Skeletal muscle tissue (tissue), 4 donors: ENCODE data around the gene SEMA4D. TPM values are rescaled to one million over a fixed set of nuclear protein-coding genes. Genes with fewer than 3 reads are reported as not detected.
"Not testable (repeated sequence)": the region's sequence is repeated elsewhere in the genome, so short reads cannot be mapped to it uniquely, and the experiment has no call there.

ENCODE experiments used
- H3K27ac ChIP-seq: one replicate; pipeline ENCODE4 v1.7.0; 2013; ENCODE audit warnings: mild to moderate bottlenecking, low read depth, low read length, inconsistent platforms
- H3K27me3 ChIP-seq, 3 donors: one replicate each; pipeline ENCODE4 v1.7.0; 2013; ENCODE audit warnings: low read length in 3 of 3; ENCODE audit not compliant: control insufficient read depth in 3 of 3, insufficient read depth in 3 of 3
- H3K36me3 ChIP-seq, 3 donors: one replicate each; pipeline ENCODE4 v1.7.0; 2013; ENCODE audit warnings: low read length in 3 of 3; ENCODE audit not compliant: control insufficient read depth in 3 of 3, insufficient read depth in 3 of 3
- H3K4me1 ChIP-seq, 3 donors: one replicate each; pipeline ENCODE4 v1.7.0; 2013; ENCODE audit warnings: low read length in 3 of 3, mild to moderate bottlenecking in 3 of 3; ENCODE audit not compliant: control insufficient read depth in 3 of 3, insufficient read depth in 3 of 3
- H3K4me3 ChIP-seq, 3 donors: one replicate each; pipeline ENCODE4 v1.7.0; 2013; ENCODE audit warnings: low read length in 3 of 3
- H3K9ac ChIP-seq, 3 donors: one replicate each; pipeline ENCODE4 v1.7.0; 2013; ENCODE audit warnings: low read length in 3 of 3, mild to moderate bottlenecking in 3 of 3, moderate library complexity in 2 of 3, low read depth in 1 of 3
- H3K9me3 ChIP-seq, 3 donors: one replicate each; pipeline ENCODE4 v1.7.0; 2013; ENCODE audit warnings: low read length in 3 of 3; ENCODE audit not compliant: control insufficient read depth in 3 of 3
- total RNA-seq: library from RNA; depleted of rRNA; stranded (reverse); fragments of >200 nt; gene quantifications from one replicate; pipeline ENCODE4 v1.2.3, GENCODE V29; 2014
- donor health status: Osteomylitis.

SEMA4D gene
- total RNA-seq, 1 donor from 2014 or later: 14.6 TPM

GRCh38 chr9:89349607-89350006, 148.3 kb downstream of the SEMA4D start:
- Histone ChIP-seq H3K36me3 (peaks cover 75 to 93% (median 87%) of the 10 kb centered on the region in 3 donors), H3K4me1 (peaks cover 23 to 24% (median 23%) of the 10 kb centered on the region in 3 donors), H3K4me3 (no peak overlapping the region), H3K9ac (no peak overlapping the region), H3K27ac (no peak overlapping the region), H3K27me3 (no peaks in the 10 kb centered on the region), H3K9me3 (no peaks in the 10 kb centered on the region)

DNA sequence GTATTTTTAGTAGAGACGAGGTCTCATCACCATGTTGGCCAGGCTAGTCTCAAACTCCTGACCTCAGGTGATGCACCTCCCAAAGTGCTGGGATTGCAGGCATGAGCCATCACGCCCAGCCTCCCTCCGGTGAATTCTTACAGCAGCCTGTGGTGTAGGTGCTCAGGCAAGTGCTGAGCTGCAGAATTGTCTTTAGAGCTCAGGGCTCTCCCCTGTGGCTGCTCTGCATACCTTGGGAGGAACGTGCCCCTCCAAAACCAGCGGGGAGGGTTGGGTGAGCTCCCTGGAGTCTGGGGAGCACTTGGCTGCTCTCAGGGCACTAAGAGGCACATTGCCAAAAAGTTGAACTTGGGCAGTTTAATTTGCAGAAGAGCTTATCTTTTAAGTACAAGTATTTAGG, 150.3 kb downstream of the SEMA4D start:
- Histone ChIP-seq H3K4me3 (no peak overlapping the region), H3K9me3 (no peaks in the 10 kb centered on the region), H3K27me3 (no peaks in the 10 kb centered on the region), H3K4me1 (peaks cover 15 to 16% (median 15%) of the 10 kb centered on the region in 3 donors), H3K36me3 (peaks cover 65 to 84% (median 82%) of the 10 kb centered on the region in 3 donors), H3K27ac (no peak overlapping the region), H3K9ac (no peak overlapping the region)

DNA sequence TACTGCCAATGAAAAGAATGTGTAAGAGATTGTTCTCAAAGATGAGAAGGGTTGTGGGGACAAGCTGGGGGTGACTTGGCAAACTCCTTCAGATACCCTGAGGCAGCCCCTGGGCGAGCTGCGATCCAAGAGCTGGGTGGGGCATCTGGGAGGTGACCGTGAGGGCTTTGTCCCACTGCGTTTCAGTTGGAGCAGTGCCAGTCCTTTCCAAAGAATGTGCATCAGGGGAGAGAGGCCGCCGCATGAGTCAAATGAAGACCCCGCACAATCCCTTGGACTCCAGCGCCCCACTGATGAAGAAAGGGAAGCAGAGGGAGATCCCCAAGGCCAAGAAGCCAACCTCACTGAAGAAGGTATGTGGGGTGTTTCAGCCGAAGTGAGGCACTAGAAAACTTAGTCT, 151.2 kb downstream of the SEMA4D start:
- Histone ChIP-seq H3K9me3 (no peaks in the 10 kb centered on the region), H3K4me1 (peaks cover 7 to 8% (median 7%) of the 10 kb centered on the region in 3 donors), H3K36me3 (peaks cover 61 to 87% (median 83%) of the 10 kb centered on the region in 3 donors), H3K9ac (no peak overlapping the region), H3K27ac (no peak overlapping the region), H3K4me3 (no peak overlapping the region), H3K27me3 (no peaks in the 10 kb centered on the region)

- Histone ChIP-seq H3K27ac (no peak overlapping the region), H3K36me3 (peaks cover 49 to 84% (median 82%) of the 10 kb centered on the region in 3 donors), H3K27me3 (no peaks in the 10 kb centered on the region), H3K4me1 (no peaks in the 10 kb centered on the region), H3K9me3 (no peaks in the 10 kb centered on the region), H3K4me3 (no peak overlapping the region), H3K9ac (no peak overlapping the region)
Measured at GRCh38 chr9:89345476-89345875, 152.4 kb downstream of the SEMA4D start.

DNA sequence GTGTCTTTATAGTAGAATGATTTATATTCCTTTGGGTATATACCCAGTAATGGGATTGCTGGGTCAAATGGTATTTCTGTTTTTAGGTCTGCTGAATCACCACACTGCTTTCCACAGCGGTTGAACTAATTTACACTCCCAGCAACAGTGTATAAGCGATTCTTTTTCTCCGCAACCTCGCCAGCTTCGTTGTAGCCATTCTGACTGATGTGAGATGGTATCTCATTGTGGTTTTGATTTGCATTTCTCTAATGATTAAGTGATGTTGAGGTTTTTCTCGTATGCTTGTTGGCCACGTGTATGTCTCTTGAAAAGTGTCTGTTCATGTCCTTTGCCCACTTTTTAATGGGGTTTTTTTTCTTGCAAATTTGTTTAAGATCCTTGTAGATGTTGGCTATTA, 154.1 kb downstream of the SEMA4D start:
- not testable (repeated sequence) for H3K27me3 ChIP-seq, H3K4me3 ChIP-seq, H3K4me1 ChIP-seq, H3K9ac ChIP-seq, H3K27ac ChIP-seq, H3K9me3 ChIP-seq
- peaks cover 38 to 83% (median 81%) of the 10 kb centered on the region in 3 donors for H3K36me3 ChIP-seq

DNA sequence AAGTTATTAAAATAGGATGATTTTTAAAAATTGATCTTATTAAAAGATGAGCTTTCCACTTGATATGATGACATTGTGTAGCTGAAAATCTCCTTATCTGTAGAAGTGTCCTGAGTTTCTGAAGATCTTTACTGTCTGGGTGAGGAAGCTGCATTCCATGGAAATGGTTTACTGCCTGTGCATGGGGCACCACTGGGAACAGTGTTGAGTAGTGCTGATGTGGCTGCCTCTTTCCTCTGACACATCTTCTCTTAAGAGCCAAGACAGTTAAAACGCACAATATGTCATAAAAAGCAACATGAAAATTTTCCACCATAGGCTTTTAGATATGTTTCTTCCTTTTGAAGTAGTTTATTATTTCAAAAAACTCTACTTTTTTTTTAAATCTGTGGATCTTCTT, 155.0 kb downstream of the SEMA4D start:
- H3K4me1 ChIP-seq: no peaks in the 10 kb centered on the region
- H3K9ac ChIP-seq: no peak overlapping the region
- H3K4me3 ChIP-seq: no peak overlapping the region
- peaks cover 30 to 82% (median 77%) of the 10 kb centered on the region in 3 donors for H3K36me3 ChIP-seq
- no peaks in the 10 kb centered on the region for H3K9me3 ChIP-seq
- no peaks in the 10 kb centered on the region for H3K27me3 ChIP-seq
- H3K27ac ChIP-seq: no peak overlapping the region

- no peaks in the 10 kb centered on the region for H3K9me3 ChIP-seq
- no peak overlapping the region for H3K9ac ChIP-seq
- H3K4me3 ChIP-seq: no peak overlapping the region
- H3K36me3 ChIP-seq: peaks cover 28 to 83% (median 80%) of the 10 kb centered on the region in 3 donors
- H3K4me1 ChIP-seq: no peaks in the 10 kb centered on the region
- H3K27me3 ChIP-seq: no peaks in the 10 kb centered on the region
- no peak overlapping the region for H3K27ac ChIP-seq
Measured at GRCh38 chr9:89342213-89342612, 155.7 kb downstream of the SEMA4D start.

DNA sequence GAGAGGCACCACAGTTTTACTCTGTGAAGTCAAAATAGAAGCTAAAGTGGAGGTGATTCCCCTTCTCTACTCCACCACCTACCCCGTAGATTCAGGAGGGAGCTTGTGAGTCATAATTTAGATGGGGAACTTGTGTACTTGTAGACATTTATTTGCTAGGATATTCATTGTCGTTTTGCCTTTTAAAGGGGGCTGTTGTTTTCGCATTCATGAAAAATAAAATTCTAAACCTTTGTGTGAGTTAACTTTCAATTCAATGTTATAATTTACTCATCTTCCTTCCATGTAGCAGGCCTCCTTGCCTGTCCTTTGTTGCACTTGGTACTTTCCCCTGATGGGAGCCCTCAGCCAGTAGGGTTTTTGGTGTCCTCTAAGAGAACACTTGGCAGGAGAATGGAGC, 157.6 kb downstream of the SEMA4D start:
- H3K4me3 ChIP-seq: no peak overlapping the region
- H3K9me3 ChIP-seq: no peaks in the 10 kb centered on the region
- no peaks in the 10 kb centered on the region for H3K27me3 ChIP-seq
- H3K9ac ChIP-seq: no peak overlapping the region
- peaks cover 19 to 74% (median 73%) of the 10 kb centered on the region in 3 donors for H3K36me3 ChIP-seq
- no peaks in the 10 kb centered on the region for H3K4me1 ChIP-seq
- H3K27ac ChIP-seq: no peak overlapping the region

GRCh38 chr9:89339807-89340206, 158.1 kb downstream of the SEMA4D start:
- no peak overlapping the region for H3K4me3 ChIP-seq
- no peaks in the 10 kb centered on the region for H3K4me1 ChIP-seq
- H3K36me3 ChIP-seq: peaks cover 14 to 74% (median 68%) of the 10 kb centered on the region in 3 donors
- no peak overlapping the region for H3K9ac ChIP-seq
- H3K9me3 ChIP-seq: no peaks in the 10 kb centered on the region
- H3K27me3 ChIP-seq: no peaks in the 10 kb centered on the region
- H3K27ac ChIP-seq: no peak overlapping the region

- Histone ChIP-seq H3K4me1 (no peaks in the 10 kb centered on the region), H3K36me3 (peaks cover 36 to 68% (median 66%) of the 10 kb centered on the region in 3 donors), H3K27me3 (no peaks in the 10 kb centered on the region)
Measured at GRCh38 chr9:89330513-89330912, 167.4 kb downstream of the SEMA4D start.

More at GRCh38 chr9:89330513-89330912, 167.4 kb downstream of the SEMA4D start:
- no peak overlapping the region for H3K4me3 ChIP-seq
- H3K9ac ChIP-seq: no peak overlapping the region
- no peak overlapping the region for H3K27ac ChIP-seq
- no peaks in the 10 kb centered on the region for H3K9me3 ChIP-seq
